GM19023 (cell line): ENCODE results near the gene ANKRD13A.

Source experiments
- ATAC-seq: cut with Tn5 transposase; IDR thresholded peaks from one replicate; pipeline ENCODE4 v1.9.1; 2021; ENCODE audit warnings: mild to moderate bottlenecking, moderate library complexity; ENCODE audit not compliant: unreplicated experiment

The ANKRD13A gene

DNA sequence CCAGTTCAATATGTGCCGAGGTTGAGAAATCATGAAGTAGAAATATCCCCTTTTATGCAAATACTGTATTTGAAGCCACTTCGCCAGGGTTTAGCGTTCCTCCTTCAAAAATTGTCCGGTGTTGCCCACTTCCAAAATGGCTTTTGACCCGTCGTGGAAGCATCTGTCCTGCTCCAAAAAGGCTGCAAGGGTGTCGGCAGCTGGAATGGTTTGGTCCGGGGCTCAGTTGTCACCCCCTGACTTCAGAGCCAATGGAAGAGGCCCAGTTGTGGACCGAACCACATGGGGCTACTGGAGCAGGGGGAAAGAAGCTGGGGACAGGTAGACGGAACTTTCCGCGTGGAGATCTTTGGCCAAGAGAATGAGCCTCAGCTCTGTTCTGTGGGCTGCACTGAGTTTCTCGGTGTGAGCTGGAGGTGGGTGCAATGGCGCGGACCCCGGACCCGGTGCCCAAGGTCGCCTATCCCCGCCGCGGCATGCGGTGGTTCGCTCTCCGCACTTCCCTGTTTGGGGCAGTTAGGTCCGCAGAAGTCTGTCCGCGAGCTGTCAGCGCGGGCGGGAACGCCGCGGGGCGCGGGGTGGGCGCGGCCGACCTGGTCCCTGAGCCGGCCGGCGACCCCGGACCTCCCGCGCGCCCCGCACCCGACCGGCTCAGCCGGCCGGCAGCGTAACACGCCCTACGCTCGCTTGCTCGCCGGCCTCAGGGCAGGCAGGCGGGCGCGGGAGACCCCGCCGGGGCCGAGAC, at the start of gene ANKRD13A:
TSS of gene ANKRD13A (plus strand) at position 527 of the 745 bp plus-strand sequence. CDS start 259 bp downstream, outside the sequence.
- ATAC-seq = peak; percentile 58

DNA sequence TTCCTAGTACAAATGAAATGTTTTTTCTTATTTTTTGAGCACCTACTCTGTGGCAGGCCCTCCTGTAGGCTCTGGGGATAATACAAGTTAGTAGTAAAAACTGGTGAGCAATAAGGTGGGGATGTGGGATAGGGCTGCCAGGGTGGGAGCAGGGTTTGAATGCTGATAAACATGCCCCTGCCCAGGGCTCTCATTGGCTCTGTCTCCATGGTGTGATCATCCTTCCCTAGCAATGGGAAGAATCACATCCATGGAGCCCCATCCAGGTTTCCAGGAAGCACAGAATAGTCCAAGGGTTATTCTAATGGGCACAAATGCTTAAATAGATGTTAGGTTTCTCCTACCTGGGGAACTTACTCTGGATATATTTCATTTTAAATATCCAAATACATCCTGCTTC, 48.6 kb upstream of the ANKRD13A start:
- no peak for ATAC-seq

DNA sequence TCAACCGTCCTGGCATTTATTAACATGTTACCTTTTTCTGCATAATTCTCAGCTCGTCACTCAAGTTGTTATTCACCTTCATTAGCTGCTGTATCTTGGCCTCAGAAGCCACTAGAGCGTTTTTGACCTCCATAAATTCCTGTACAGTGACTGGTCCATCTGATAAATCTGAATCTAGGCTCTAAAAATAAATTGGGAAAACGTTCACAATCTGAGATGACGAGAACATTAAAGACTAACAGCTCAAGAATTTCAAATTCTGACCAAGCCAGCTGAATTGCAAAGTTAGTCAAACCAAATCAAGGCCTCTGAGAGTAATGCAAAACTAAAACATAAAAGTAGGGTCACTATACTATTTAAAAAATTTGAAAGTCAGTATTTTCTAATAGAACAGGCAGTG, 48.1 kb upstream of the ANKRD13A start:
- ATAC-seq = no peak

DNA sequence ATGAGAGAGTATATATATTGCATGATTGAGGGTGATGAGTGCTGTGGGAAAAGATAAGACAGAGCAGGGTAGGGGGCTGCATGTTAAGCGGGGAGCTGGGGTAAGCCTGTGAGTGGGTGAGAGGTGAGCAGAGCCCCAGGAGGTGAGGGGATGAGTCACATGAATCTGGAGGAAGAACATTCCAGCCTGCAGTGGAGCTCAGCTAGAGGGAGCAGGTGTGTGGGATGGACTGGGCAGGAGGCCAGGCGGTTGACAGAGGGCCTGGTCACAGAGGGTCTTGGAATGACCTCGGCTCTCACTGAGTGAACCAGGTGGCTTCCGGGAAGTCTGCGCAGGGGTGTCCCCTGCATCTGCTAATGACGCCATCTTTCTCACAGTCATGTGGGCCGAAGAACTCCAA, 47.5 kb upstream of the ANKRD13A start:
- no peak for ATAC-seq

DNA sequence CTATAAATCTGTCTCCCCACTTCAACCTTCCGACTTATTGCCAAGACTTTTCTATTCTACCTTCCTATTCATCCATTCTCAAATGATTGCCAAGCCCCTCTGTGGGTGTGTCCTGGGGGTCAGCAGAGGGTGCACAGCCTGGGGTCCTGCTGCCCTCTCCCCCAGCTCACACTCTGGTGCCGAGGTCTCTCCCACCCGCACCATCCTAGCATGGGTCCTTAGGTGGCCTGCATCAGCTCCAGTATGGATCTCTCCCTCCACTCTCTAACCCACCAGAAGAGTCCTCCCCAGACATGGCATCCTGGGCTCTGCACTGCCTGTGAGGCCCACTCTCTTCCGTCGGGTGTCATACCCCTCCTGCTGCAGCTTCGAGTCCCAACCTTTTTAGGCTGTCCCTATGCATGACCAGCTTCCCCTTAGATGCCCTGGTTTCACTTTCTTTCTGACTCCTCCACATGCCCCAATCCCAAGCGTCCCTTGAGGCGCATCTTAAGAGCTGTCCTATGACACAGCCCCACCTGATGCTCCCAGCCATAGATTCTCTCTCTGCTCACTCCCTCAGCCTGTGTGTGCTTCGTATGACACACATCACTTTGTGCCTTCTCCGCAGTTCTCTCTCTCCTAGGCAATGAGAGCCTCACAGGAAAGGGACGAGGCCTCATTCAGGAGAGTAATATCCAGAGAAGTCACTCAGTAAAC, 46.9 kb upstream of the ANKRD13A start:
- no peak for ATAC-seq

DNA sequence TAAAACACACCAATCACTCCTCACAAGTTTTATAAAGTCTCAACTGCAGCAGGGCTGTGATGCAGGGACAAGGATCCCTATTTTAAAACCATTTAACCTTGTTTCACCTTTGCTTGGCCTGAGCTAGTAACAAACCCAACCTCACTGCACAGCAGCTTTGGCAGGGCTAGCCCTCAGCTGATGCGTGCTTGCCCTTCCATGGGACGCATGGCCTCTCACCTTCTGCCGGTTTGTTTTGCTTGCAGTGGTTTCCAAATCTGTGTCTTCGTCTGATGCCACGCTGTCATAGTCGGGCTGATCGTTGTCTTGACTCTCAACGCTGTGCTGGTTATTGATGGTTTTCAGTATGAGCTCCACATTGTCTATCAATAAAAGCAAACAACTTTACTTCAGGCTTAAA, 46.4 kb upstream of the ANKRD13A start:
- no peak for ATAC-seq

DNA sequence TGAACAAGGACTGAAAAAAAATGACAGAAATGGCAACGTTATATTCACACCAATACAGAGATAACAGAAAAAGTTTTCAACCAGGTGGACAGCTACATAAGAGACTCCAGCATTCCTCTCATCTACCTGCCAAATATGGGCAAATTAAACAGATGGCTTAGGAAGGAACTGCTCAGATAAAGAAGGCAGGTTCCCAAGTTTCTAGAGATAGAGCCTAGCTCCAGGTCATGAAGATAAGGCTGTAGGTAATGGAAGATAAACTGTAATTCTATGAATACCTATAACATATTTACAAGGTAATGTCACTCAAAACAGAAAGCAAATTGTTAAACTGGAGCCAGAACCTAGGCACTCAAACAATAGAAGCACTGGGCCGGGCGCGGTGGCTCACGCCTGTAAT, 45.6 kb upstream of the ANKRD13A start:
- ATAC-seq = no peak

DNA sequence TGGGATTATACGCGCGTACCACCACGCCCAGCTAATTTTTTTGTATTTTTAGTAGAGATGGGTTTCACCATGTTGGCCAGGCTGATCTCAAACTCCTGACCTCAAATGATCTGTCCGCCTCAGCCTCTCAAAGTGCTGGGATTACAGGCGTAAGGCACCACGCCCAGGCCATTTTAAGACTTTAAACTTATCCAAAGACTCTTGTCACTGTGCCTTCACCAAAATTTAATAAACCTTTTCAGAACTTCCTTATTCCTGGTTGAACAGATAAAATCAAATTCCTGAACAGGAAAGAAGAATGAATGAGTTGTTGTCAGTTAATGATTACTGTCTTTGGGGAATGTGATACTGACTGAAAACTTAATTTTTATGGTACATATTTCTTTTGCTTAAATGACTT, 40.9 kb upstream of the ANKRD13A start:
- no peak for ATAC-seq

DNA sequence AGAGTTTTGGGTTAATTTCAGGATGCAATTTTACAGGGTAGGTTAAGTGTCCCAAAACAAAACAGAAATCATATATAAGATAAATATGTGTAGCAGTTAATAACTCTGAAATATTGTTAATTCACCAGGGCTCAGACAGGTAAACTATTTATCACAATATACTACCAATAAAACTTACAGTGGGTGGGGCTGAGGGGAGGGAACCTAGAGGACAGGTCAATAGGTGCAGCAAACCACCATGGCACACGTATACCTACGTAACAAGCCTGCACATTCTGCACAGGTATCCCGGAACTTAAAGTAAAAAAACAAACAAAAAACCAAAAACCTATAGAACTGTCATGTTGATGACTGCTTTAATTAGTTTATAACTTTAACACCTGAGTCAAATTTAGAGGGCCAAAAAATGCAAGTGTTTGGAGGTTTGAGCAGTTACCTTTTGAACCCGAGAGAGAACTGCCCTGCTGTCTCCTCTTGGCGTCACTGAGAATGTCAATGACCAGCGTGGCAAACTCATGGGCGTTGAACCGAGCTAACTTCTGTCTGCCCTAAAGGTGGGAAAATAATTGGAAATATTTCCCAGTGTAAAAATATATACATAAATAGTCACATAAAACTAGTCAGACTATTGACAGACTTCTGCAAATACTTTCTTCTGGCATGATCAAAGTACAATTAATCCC, 39.7 kb upstream of the ANKRD13A start:
- no peak for ATAC-seq

DNA sequence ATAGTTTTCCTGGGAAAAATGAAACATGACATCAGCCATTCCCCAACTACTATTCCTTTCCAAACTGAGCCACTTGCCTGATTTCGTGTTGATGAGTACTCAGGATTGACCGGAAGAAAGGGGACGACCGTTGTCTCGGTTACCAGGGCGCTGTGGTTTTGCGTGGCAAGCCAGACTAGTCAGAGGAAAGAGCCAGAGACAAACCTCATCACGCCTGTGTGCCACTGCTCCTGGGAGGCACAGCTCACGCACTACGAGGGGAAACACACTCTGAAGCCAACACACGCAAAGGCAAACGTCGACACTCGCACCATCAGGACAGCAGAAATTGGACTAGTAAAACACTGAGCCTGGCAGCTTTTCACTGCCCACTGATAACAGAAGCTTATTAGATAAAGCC, 38.0 kb upstream of the ANKRD13A start:
- no peak for ATAC-seq

DNA sequence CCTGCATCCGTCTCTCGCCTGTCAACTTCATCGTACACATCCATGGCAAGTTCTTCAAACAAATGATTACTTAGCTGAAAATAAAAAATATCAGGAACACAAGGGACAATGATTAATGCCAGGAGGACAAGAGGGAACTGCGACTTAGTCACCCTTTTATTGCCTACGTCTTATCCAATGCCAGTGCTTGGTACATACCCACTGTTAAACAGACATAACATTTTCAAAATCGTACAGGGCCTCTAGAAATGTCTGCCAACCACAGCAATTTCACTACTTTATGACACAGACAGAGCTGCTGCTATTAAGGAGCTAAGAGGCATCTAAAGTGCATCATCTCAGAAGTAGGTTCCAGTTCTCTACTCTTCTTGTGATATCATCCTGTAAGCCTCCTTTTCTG, 37.6 kb upstream of the ANKRD13A start:
- no peak for ATAC-seq

DNA sequence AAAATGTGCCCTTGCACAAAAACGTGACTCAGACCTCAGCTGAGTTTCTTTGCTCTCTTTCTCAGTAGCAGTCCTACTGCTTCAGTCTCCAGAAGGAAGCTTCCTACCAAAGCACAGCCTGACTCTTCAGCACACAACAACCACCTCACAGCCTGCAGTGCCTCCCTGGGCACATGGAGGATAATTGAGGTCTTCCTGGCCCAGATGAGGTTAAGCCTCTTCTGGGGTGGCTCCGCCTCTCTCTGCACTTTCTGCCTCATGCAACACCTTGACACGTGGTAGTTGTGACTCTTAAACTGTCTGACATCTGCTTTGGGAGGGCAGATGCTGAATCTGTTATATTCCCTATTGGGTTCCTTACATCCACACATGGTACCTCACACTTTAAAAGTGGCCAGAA, 36.8 kb upstream of the ANKRD13A start:
- no peak for ATAC-seq

DNA sequence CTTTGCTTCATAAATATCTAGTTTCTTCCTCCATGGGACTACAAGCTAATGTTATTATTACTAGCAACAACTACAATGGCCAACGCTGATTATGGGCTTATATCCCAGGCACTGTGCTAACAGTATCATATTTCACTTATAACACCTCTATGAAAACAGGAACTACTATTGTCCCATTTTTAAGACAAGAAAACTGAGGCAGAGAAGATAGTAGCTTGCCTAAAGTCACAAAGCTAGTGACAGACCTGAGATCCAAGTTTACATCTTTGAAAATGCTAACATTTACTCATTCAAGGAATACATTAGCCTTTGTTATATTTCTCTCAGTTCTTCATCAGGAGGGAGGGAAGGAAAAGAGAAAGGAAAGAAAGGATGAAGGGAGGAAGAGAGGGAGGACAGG, 35.9 kb upstream of the ANKRD13A start:
- ATAC-seq = no peak

DNA sequence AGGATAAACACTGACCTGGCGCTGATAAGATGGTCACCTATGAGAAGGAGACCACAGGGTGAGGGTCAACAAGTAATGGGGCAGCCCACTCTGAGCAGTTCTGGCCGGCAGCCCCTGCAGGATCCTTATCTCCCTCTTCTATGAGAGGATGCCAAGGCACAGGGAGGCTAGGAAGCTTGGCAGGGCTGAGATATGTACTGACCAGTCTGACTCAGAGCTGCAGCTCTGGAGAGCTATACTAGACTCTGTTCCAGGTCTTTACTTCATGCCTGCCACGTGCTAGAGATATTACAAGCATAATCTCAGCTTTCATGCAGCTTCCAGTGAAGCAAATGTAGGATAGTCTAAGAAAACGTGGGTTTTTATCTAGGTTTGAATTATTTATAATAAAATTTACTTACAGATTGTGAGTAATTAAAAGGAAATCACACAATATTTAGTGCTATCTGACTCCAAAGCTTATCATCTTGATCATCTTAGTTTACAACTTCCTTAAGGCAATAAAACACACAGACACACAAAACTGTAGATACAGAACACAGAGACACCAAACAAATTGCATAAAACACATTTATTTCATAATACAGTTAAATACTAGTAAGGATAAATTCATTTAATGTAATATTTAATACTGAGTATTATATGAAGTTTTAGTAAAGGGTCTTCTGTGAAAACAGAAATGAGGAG, 35.3 kb upstream of the ANKRD13A start:
- no peak for ATAC-seq

DNA sequence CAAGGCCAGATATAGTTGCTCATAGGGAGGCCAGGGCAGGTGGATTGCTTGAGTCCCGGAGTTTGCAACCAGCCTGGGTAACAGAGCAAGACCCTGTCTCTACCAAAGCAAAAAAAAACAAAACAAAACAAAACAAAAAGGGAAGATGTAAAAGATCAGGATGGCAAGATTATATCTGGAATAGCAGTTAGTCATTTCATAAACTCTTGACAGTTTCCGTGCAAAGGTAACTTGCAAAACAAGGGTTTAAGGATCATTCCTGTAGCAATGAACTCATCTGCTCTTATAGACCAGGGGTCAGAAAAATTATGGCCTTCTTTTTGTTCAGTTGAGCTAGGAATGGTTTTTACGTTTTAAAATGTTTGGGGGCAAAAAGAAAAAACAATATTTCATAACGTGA, 32.7 kb upstream of the ANKRD13A start:
- no peak for ATAC-seq

DNA sequence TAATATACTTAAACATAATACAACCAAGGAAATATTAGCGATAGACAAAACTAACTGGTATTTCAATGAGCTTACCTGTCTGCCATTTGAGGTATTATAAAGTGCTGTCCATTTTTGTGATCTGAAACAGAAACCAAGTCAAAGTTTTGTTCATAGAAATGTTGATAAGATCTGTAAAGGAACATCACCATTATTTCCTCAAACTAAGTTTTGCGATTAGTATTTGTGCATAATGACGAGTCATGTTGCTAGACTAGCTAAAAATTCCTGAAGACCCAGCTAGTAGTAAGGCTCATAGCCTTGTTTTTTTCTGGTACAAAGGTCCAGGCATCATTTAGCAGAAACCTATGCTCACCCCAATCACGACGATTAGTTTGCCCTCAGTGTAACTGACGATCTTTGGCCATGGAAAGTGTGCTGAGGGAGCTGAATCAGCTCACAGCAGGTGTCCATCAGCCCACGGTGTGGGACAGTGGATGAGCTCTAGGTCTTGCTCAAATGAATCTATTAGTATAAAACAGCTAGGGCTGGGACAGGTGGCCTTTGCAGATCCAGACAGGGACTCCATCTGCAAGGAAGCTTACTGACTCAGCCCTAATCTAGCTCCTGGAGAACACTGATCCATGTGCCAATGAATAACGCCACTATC, 31.7 kb upstream of the ANKRD13A start:
- no peak for ATAC-seq

DNA sequence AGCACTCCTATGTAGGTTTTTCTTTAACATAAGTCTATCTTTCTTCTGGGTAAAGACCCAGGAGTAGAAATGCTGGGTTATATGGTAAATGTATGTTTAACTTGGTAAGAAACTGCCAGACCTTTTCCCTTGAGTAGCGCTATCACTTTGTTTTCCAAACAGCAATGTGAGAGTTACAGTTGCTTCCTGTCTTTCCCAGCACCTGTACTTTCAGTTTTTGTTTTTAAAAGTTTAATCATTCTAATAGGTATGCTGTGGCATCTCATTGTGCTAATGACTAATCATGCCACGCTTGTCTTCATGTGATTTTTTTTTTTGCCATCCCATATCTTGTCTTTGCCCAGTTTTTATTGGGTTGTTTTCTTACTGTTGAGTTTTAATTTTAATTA, 31.2 kb upstream of the ANKRD13A start:
- no peak for ATAC-seq

DNA sequence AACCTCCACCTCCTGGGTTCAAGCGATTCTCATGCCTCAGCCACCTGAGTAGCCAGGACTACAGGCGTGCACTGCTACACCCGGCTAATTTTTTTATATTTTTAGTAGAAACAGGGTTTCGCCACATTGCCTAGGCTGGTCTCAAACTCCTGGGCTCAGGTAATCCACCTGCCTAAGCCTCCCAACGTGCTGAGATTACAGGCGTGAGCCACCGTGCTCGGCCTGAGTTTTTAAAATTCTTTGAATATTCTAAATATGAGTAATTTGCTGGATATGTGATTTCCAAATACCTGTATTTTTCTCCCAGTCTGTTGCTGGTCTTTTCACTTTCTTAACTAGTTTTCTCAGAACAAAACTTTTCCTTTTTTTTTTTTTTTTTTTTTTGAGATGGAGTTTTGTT, 30.4 kb upstream of the ANKRD13A start:
- no peak for ATAC-seq

DNA sequence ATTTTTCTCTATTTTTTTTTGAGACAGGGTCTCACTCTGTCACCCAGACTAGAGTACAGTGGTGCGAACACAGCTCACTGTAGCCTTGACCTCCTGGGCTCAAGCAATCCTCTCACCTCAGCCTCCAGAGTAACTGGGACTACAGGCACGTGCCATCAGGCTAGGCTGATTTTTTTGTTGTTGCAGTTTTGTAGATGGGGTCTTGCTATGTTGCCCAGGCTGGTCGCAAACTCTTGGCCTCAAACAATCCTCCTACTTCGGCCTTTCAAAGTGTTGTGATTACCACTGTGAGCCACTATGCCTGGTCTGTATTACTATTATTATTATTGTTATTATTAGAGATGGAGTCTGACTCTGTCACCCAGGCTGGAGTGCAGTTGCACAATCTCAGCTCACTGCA, 26.4 kb upstream of the ANKRD13A start:
- no peak for ATAC-seq

DNA sequence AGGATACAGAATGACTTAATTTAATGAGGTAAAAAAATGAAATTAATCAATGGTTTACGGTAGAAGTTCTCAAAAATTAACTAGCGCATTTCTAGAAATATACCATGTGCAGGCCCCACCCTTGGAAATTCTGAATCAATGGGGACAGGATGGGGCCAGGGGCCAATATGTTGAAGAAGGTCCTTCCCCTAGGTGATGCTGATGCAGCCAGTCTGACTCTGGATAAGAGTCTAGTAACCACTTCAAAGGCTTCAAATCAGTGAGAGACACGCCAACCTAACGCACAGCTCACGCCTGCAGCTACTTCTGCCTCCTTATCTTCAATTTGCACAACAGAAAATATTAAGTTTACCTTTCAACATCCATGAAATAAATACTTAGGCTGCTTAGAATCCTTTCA, 17.9 kb upstream of the ANKRD13A start:
- no peak for ATAC-seq

DNA sequence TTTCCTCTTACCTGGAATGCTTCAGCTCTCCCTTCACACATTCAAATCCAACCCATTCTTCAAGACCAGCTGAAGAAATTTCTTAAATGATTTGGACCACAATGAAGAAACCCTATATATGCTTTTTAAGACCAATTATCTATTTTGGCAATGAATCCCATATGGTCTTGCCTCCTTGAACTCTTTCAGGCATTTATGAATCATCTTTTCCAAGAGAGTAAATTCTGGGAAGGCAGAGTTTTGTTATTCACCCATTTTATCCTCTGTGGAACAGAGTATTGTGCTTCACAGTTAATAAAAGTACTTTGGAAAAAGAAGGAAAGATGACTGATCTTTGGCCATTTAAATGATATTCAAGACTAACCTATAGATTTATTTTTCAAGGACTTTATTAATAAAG, 17.0 kb upstream of the ANKRD13A start:
- no peak for ATAC-seq
